MM.1S (cell line): ENCODE results near the gene MYOZ1.
"Not testable (repeated sequence)": the region's sequence is repeated elsewhere in the genome, so short reads cannot be mapped to it uniquely, and the experiment has no call there.

ENCODE experiments used
- CTCF ChIP-seq: fragments of 300-600 bp; sonication (generic); IDR thresholded peaks from 2 replicates; pipeline ENCODE4 v1.5.1; 2016; ENCODE audit warnings: antibody characterized with exemption, low read length, mixed read lengths
- EZH2 ChIP-seq: fragments of 300-600 bp; sonication (generic); optimal IDR thresholded peaks from 2 replicates; pipeline ENCODE3; 2017; ENCODE audit warnings: low read depth, mild to moderate bottlenecking, antibody characterized with exemption, low read length, mixed read lengths

- not testable (repeated sequence) for TF ChIP-seq CTCF, EZH2
Observed at GRCh38 chr10:73687641-73688040, 46.4 kb upstream of the MYOZ1 start.
